Measurements from ENCODE around the gene ENG.
"Not testable (repeated sequence)": the region's sequence is repeated elsewhere in the genome, so short reads cannot be mapped to it uniquely, and the experiment has no call there.

The ENG gene

GRCh38 chr9:127796225-127796813 lies 58.1 kb downstream of the ENG start:
- DNase-seq (ENCODE audit: low read depth in 2 of 2, low spot score in 1 of 2): no peak

GRCh38 chr9:127794001-127794791 lies 60.3 kb downstream of the ENG start:
- DNase-seq (ENCODE audit: low read depth in 2 of 2, low spot score in 1 of 2): no peak

- DNase-seq (ENCODE audit: low read depth in 2 of 2, low spot score in 1 of 2): no peak
Observed at GRCh38 chr9:127793093-127793708, 61.3 kb downstream of the ENG start.

- DNase-seq (ENCODE audit: low read depth in 2 of 2, low spot score in 1 of 2): no peak
Observed at GRCh38 chr9:127792417-127793031, 61.9 kb downstream of the ENG start.

GRCh38 chr9:127791085-127791484 lies 63.4 kb downstream of the ENG start:
- no peak for DNase-seq (ENCODE audit: low read depth in 2 of 2, low spot score in 1 of 2)

- no peak for DNase-seq (ENCODE audit: low read depth in 2 of 2, low spot score in 1 of 2)
Observed at GRCh38 chr9:127790094-127790855, 64.2 kb downstream of the ENG start.

- DNase-seq (ENCODE audit: low read depth in 2 of 2, low spot score in 1 of 2): no peak
Observed at GRCh38 chr9:127789179-127789578, 65.3 kb downstream of the ENG start.

GRCh38 chr9:127788337-127789011 lies 66.0 kb downstream of the ENG start:
- DNase-seq (ENCODE audit: low read depth in 2 of 2, low spot score in 1 of 2): no peak

GRCh38 chr9:127786773-127787104 lies 67.7 kb downstream of the ENG start:
- DNase-seq (ENCODE audit: low read depth in 2 of 2, low spot score in 1 of 2): no peak

- DNase-seq (ENCODE audit: low read depth in 2 of 2, low spot score in 1 of 2): peak; percentile 83 to 84
Observed at GRCh38 chr9:127785933-127786772, 68.3 kb downstream of the ENG start, which contains the start of gene CDK9. CDK9 (plus strand) TSS chr9:127786034; CDS start chr9:127786149, 115 bp downstream.

GRCh38 chr9:127785023-127785932 lies 69.2 kb downstream of the ENG start:
- DNase-seq (ENCODE audit: low read depth in 2 of 2, low spot score in 1 of 2): peak; percentile 82 to 85

GRCh38 chr9:127783111-127784008 lies 71.1 kb downstream of the ENG start:
- peak; percentile 36 to 56 for DNase-seq (ENCODE audit: low read depth in 2 of 2, low spot score in 1 of 2)

GRCh38 chr9:127781806-127782205 lies 72.7 kb downstream of the ENG start:
- no peak for DNase-seq (ENCODE audit: low read depth in 2 of 2, low spot score in 1 of 2)

GRCh38 chr9:127780909-127781308 lies 73.5 kb downstream of the ENG start:
- DNase-seq (ENCODE audit: low read depth in 2 of 2, low spot score in 1 of 2): not testable (repeated sequence)

GRCh38 chr9:127780126-127780885 lies 74.2 kb downstream of the ENG start:
- no peak for DNase-seq (ENCODE audit: low read depth in 2 of 2, low spot score in 1 of 2)

- peak in 1 of 2 donors; percentile 31 for DNase-seq (ENCODE audit: low read depth in 2 of 2, low spot score in 1 of 2)
Observed at GRCh38 chr9:127779136-127779981, 75.1 kb downstream of the ENG start.

Data from stimulated activated CD8-positive, alpha-beta memory T cell treated with anti-CD3 and anti-CD28 coated beads, Interleukin-4, amount 100 ng/mL, for 1 hour (primary cell).